ENCODE results near the gene UACA. TPM values are rescaled to one million over a fixed set of nuclear protein-coding genes. Genes with fewer than 3 reads are reported as not detected.
"Not testable (repeated sequence)": the region's sequence is repeated elsewhere in the genome, so short reads cannot be mapped to it uniquely, and the experiment has no call there.

The UACA gene
- polyA plus RNA-seq, 3 donors, result 98.9 to 112 (median 105) TPM

- DNase-seq (ENCODE audit: low read depth in 3 of 3, low spot score in 2 of 3), result no peak
These were observed 130.1 kb downstream of the UACA start for GRCh38 chr15:70633103-70633831.

GRCh38 chr15:70632491-70633102 is 130.8 kb downstream of the UACA start:
- DNase-seq (ENCODE audit: low read depth in 3 of 3, low spot score in 2 of 3), result no peak

- no peak for DNase-seq (ENCODE audit: low read depth in 3 of 3, low spot score in 2 of 3)
These were observed 131.3 kb downstream of the UACA start for GRCh38 chr15:70632079-70632478.

GRCh38 chr15:70629735-70630273 is 133.6 kb downstream of the UACA start:
- DNase-seq (ENCODE audit: low read depth in 3 of 3, low spot score in 2 of 3), result no peak

- DNase-seq (ENCODE audit: low read depth in 3 of 3, low spot score in 2 of 3), result no peak
These were observed 134.8 kb downstream of the UACA start for GRCh38 chr15:70628549-70628896.

GRCh38 chr15:70627734-70628548 is 135.4 kb downstream of the UACA start:
- DNase-seq (ENCODE audit: low read depth in 3 of 3, low spot score in 2 of 3), result no peak

GRCh38 chr15:70627322-70627721 is 136.0 kb downstream of the UACA start:
- DNase-seq (ENCODE audit: low read depth in 3 of 3, low spot score in 2 of 3), result no peak

GRCh38 chr15:70625438-70625837 is 137.9 kb downstream of the UACA start:
- no peak for DNase-seq (ENCODE audit: low read depth in 3 of 3, low spot score in 2 of 3)

GRCh38 chr15:70625011-70625410 is 138.3 kb downstream of the UACA start:
- no peak for DNase-seq (ENCODE audit: low read depth in 3 of 3, low spot score in 2 of 3)

GRCh38 chr15:70618929-70619328 is 144.4 kb downstream of the UACA start:
- DNase-seq (ENCODE audit: low read depth in 3 of 3, low spot score in 2 of 3), result no peak

- no peak for DNase-seq (ENCODE audit: low read depth in 3 of 3, low spot score in 2 of 3)
These were observed 145.5 kb downstream of the UACA start for GRCh38 chr15:70617911-70618287.

GRCh38 chr15:70617076-70617910 is 146.1 kb downstream of the UACA start:
- DNase-seq (ENCODE audit: low read depth in 3 of 3, low spot score in 2 of 3), result no peak

- not testable (repeated sequence) for DNase-seq (ENCODE audit: low read depth in 3 of 3, low spot score in 2 of 3)
These were observed 147.0 kb downstream of the UACA start for GRCh38 chr15:70616311-70616756.

GRCh38 chr15:70615435-70616310 is 147.7 kb downstream of the UACA start:
- no peak for DNase-seq (ENCODE audit: low read depth in 3 of 3, low spot score in 2 of 3)

GRCh38 chr15:70614221-70614620 is 149.1 kb downstream of the UACA start:
- no peak for DNase-seq (ENCODE audit: low read depth in 3 of 3, low spot score in 2 of 3)

GRCh38 chr15:70613271-70613670 is 150.1 kb downstream of the UACA start:
- no peak for DNase-seq (ENCODE audit: low read depth in 3 of 3, low spot score in 2 of 3)

- no peak for DNase-seq (ENCODE audit: low read depth in 3 of 3, low spot score in 2 of 3)
These were observed 152.1 kb downstream of the UACA start for GRCh38 chr15:70611286-70611685.

GRCh38 chr15:70610541-70610940 is 152.8 kb downstream of the UACA start:
- no peak for DNase-seq (ENCODE audit: low read depth in 3 of 3, low spot score in 2 of 3)

GRCh38 chr15:70609889-70610288 is 153.5 kb downstream of the UACA start:
- no peak for DNase-seq (ENCODE audit: low read depth in 3 of 3, low spot score in 2 of 3)

All from right renal cortex interstitium (tissue), 3 donors.